Right atrium auricular region (tissue), 2 donors: ENCODE measurements around the gene TRA2A. TPM values are rescaled to one million over a fixed set of nuclear protein-coding genes. Genes with fewer than 3 reads are reported as not detected.

Source experiments
- DNase-seq: peaks from one replicate; pipeline ENCODE4 v3.0.0-alpha.2; 2019; ENCODE audit warnings: low spot score
- H3K27ac ChIP-seq, 2 donors: fragments of 200-600 bp; sonication (generic); 1 replicate in 1 of 2; 2 replicates in 1 of 2; pipeline ENCODE4 v1.5.1; 2016 to 2019
- H3K27me3 ChIP-seq, 2 donors: fragments of 200-600 bp; sonication (generic); one replicate each; pipeline versions ENCODE4 v1.5.1 to v1.6.0; 2017 to 2019
- H3K36me3 ChIP-seq: fragments of 200-600 bp; sonication (generic); one replicate; pipeline ENCODE4 v1.5.1; 2016
- H3K4me1 ChIP-seq, 2 donors: fragments of 200-600 bp; sonication (generic); one replicate each; pipeline versions ENCODE4 v1.5.1 to v1.6.0; 2017 to 2019
- H3K4me3 ChIP-seq, 2 donors: fragments of 200-600 bp; sonication (generic); 1 replicate in 1 of 2; 2 replicates in 1 of 2; pipeline ENCODE4 v1.5.1; 2017 to 2019; ENCODE audit warnings: mild to moderate bottlenecking in 1 of 2, moderate library complexity in 1 of 2
- H3K9me3 ChIP-seq, 2 donors: fragments of 200-600 bp; sonication (generic); one replicate each; pipeline ENCODE4 v1.5.1; 2019
- total RNA-seq, 2 donors: library from RNA; depleted of rRNA; stranded (reverse); fragments of >200 nt; gene quantifications; one replicate each; pipeline ENCODE4 v1.1.0, GENCODE V29; 2016
- TF ChIP-seq, protein P1 (sequence below), 2 donors: fragments of 200-600 bp; sonication (generic); IDR thresholded peaks; one replicate each; pipeline ENCODE4 v1.5.1; 2019; ENCODE audit warnings: antibody characterized with exemption in 2 of 2

TRA2A gene
- total RNA-seq: 10 to 100 TPM; 16.0 to 26.7 TPM

DNA sequence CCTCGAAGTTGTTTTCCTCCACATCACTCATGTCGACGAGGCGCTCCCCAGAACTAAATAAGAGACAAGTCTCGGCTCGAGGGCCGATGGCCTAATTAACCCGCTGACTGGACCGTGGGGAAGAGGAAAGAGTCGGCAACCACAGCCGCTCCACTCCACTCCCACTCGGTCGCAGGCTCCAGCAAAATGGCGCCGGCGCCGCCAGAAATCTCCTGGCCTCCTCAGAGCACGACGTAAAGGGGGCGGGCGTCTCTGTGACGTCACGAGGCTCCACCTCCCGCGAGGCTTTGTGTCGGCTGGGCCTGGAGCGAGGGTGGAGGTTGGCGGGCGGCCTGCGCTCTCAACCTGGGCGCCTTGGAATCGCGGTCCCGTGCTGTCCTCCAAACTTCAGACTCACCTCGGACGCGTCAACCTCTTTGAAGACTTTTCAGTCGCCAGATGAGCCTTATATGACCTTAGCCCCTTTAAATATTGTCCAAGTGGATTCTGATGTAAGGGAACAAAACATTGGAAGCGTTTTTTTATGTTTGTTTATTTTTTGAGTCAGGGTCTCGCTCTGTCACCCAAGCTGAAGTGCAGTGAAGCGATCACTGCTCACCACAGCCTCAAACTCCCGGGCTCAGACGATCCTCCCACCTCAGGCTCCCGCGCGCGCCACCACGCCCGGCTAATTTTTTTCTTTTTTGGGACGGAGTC is at the start of gene TRA2A:
TRA2A (minus strand) TSS at position 188 of the 696 bp plus-strand sequence; CDS start at position 31, 157 bp downstream.
- peak within 1 kb of the TSS; percentile 99 for H3K27ac ChIP-seq
- TF ChIP-seq, protein P1, sequence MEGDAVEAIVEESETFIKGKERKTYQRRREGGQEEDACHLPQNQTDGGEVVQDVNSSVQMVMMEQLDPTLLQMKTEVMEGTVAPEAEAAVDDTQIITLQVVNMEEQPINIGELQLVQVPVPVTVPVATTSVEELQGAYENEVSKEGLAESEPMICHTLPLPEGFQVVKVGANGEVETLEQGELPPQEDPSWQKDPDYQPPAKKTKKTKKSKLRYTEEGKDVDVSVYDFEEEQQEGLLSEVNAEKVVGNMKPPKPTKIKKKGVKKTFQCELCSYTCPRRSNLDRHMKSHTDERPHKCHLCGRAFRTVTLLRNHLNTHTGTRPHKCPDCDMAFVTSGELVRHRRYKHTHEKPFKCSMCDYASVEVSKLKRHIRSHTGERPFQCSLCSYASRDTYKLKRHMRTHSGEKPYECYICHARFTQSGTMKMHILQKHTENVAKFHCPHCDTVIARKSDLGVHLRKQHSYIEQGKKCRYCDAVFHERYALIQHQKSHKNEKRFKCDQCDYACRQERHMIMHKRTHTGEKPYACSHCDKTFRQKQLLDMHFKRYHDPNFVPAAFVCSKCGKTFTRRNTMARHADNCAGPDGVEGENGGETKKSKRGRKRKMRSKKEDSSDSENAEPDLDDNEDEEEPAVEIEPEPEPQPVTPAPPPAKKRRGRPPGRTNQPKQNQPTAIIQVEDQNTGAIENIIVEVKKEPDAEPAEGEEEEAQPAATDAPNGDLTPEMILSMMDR (IDR thresholded peaks at IDR 0.05): no peak
- H3K27me3 ChIP-seq: no peaks in the 10 kb centered on the region
- no peaks in the 10 kb centered on the region for H3K36me3 ChIP-seq
- peak within 1 kb of the TSS; percentile 79 to 98 for H3K4me3 ChIP-seq
- peaks cover 0 to 39% of the 10 kb centered on the region in 2 donors for H3K4me1 ChIP-seq
- DNase-seq: peak; percentile 98
- H3K9me3 ChIP-seq: no peaks in the 10 kb centered on the region

DNA sequence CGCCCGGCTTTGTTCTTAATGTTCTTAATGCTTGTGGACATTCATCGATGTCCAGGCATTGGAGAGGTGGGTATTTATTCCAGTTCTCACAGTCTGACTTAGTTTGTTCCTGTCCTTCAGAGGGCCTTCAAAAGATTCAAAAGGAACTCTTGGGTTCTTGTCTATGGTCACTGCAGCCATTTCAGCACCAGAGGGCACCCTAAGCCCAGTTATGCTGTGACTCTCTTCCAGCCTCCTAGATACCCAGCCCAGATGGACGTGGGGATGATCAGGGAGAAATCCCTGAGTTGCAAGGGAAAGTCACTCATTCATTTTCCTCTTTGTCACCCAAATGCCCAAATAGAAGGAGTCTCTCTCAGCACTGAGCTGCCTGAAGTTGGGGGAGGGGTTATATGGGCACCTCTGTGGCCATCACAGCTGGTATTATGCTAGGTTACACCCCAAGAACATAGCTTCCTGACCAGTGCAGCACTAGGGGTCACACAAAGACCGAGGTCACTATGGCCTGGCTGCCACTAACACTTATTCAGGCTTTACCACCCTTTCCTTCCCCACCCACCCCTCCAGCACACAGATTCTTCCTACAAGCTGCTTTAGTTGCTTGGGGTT is 38.9 kb upstream of the TRA2A start:
- H3K9me3 ChIP-seq: no peaks in the 10 kb centered on the region
- no peaks in the 10 kb centered on the region for H3K4me1 ChIP-seq
- TF ChIP-seq, protein P1 (IDR thresholded peaks at IDR 0.05): peak; percentile 66 to 84
- no peaks in the 10 kb centered on the region for H3K27me3 ChIP-seq
- no peaks in the 10 kb centered on the region for H3K36me3 ChIP-seq
- DNase-seq: peak; percentile 68
- no peak overlapping the region for H3K27ac ChIP-seq
- no peak overlapping the region for H3K4me3 ChIP-seq

DNA sequence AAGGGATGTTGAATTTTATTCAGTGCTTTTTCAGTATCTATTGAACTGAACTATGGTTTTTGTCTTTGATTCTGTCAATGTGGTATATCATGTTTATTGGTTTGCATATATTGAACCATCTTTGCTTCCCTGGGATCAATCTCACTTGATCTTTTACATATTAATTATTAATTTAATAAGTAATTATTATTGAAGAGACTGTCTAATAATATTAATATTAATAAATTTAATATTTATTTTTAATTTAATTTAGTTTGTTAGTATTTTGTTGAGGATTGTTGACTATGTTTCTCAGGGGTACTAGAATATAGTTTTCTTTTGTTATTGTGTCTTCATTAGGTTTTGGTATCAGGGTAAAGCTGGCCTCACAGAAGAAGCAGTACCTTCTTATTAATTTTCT is 26.5 kb upstream of the TRA2A start:
- TF ChIP-seq, protein P1 (IDR thresholded peaks at IDR 0.05): no peak
- DNase-seq: no peak
- H3K4me1 ChIP-seq: no peaks in the 10 kb centered on the region
- no peaks in the 10 kb centered on the region for H3K36me3 ChIP-seq
- H3K4me3 ChIP-seq: no peak overlapping the region
- no peaks in the 10 kb centered on the region for H3K27me3 ChIP-seq
- no peak overlapping the region for H3K27ac ChIP-seq
- no peaks in the 10 kb centered on the region for H3K9me3 ChIP-seq

DNA sequence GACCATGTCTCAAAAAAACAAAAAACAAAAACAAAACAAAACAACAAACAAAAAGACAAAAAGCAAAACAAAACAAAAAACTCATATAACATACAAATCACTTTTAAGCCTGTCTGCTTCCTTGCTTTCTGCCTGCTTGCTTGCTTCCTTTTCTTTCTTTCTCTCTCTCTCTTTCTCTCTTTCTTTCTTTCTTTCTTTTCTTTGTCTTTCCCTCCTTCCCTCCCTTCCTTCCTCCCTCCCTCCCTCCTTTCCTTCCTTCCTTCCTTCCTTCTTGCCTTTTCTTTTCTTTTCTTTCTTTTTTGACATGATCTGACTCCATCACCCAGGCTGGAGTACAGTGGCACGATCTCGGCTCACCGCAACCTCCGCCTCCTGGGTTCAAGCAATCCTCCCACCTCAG is 15.9 kb upstream of the TRA2A start:
- DNase-seq: no peak
- H3K4me1 ChIP-seq: no peaks in the 10 kb centered on the region
- H3K27me3 ChIP-seq: no peaks in the 10 kb centered on the region

DNA sequence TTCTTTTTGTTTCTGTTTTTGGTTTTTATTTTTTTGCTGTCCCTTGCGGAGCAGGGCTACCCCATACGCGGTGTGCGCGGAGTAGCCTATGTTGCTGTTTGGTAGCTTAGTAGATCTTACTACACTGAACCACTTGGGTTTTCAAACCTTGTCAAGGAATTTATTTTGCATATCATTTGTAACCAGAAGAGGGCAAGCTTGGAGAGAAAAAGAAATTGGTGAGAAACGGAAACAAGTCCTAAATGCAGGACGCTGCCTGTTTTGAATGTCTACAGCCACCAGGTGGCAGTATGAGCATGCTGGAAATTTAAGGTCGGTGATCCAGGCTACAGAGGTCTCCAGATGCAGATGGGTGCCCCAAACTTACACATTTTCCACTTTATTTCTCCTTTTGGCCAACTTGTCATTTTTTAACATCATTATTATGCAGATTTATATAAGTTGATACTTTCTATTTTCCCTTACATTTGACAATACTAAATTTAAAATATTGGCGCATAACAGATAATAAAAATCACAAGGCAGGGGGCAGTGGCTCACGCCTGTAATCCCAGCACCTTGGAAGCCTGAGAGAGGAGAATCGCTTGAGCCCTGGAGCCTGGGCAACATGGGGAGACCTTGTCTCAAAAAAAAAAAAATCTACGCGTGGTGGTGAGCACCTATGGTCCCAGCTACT is 15.3 kb upstream of the TRA2A start:
- TF ChIP-seq, protein P1 (IDR thresholded peaks at IDR 0.05): peak; percentile 81 to 92
- no peak overlapping the region for H3K4me3 ChIP-seq
- no peaks in the 10 kb centered on the region for H3K36me3 ChIP-seq
- H3K27ac ChIP-seq: no peak overlapping the region
- no peaks in the 10 kb centered on the region for H3K9me3 ChIP-seq
- H3K27me3 ChIP-seq: no peaks in the 10 kb centered on the region
- peak; percentile 85 for DNase-seq
- no peaks in the 10 kb centered on the region for H3K4me1 ChIP-seq

More for the DNA sequence above, 15.9 kb upstream of the TRA2A start:
- TF ChIP-seq, protein P1 (IDR thresholded peaks at IDR 0.05): no peak
- Histone ChIP-seq H3K36me3 (no peaks in the 10 kb centered on the region), H3K27ac (no peak overlapping the region), H3K4me3 (no peak overlapping the region), H3K9me3 (no peaks in the 10 kb centered on the region)
